ENCODE measurements around the gene RNF128. TPM values are rescaled to one million over a fixed set of nuclear protein-coding genes. Genes with fewer than 3 reads are reported as not detected.

Gene RNF128
- total and polyA plus RNA-seq, 10 of the 15 experiments (the other 5 are each of a cell fraction or from before 2014, with no cell fraction given) = 0.10 TPM; not detected in 9

DNA sequence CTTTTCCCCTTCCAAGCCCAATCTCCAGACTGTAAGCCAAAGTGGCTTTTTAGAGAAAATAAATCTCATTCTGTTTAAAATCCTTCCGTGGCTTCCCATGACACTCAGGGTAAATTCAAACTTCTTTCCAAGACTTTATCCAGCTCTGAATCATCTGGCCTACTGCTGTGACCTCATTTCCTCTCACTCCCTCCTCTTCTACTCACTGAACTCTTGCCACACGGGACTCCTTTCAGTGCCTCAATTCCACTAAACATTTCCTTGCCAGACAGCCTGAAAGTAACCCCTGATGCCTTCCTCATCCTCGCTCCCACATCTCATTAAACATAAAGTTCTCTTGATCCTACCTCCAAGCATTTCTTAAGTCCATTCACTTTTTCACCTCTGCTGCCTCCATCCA lies 27.8 kb upstream of the RNF128 start:
- Histone ChIP-seq H3K4me2 (ENCODE audit: control insufficient read depth, insufficient read depth) (no peak overlapping the region), H3K4me1 (ENCODE audit: control insufficient read depth, insufficient read depth, low read length) (no peaks in the 10 kb centered on the region), H3K9ac (ENCODE audit: control insufficient read depth, insufficient read depth, low read length) (no peak overlapping the region), H3K27ac (ENCODE audit: control insufficient read depth, insufficient read depth) (no peak overlapping the region), H3K27me3 (replicated peaks in 1 of 2; ENCODE audit: control insufficient read depth in 2 of 2, insufficient read depth in 2 of 2, low read length in 1 of 2) (no peaks in the 10 kb centered on the region), H3K79me2 (ENCODE audit: control insufficient read depth, insufficient read depth, low read length) (no peaks in the 10 kb centered on the region), H4K20me1 (ENCODE audit: control insufficient read depth, insufficient read depth) (no peaks in the 10 kb centered on the region), H3K9me3 (replicated peaks; ENCODE audit: control insufficient read depth, insufficient read depth, low read length) (no peaks in the 10 kb centered on the region), H2AFZ (ENCODE audit: control insufficient read depth, low read depth, low read length) (no peak overlapping the region), H3K4me3 (no peak overlapping the region), H3K36me3 (ENCODE audit: control insufficient read depth in 2 of 2, insufficient read depth in 2 of 2, low read length in 1 of 2) (no peaks in the 10 kb centered on the region)
- DNase-seq (ENCODE audit: low read depth, low spot score) (no peak), ATAC-seq (no peak), FAIRE-seq (no peak)
- no TSS peak for BruUV-seq (replicated peaks)
- WGBS (ENCODE audit: insufficient coverage, insufficient replicate concordance, low lambda C conversion rate, missing lambda C conversion rate) = 63% methylated on average over 3 of the region's 3 CpGs
- intact Hi-C loops (cut with micrococcal nuclease; ENCODE audit: unreplicated experiment) = no loop called here
- RAD21 ChIA-PET (ENCODE audit: unreplicated experiment) = no interaction called here
- in situ Hi-C loops (cut with MboI) = no loop called here
- TF ChIP-seq, protein P1, sequence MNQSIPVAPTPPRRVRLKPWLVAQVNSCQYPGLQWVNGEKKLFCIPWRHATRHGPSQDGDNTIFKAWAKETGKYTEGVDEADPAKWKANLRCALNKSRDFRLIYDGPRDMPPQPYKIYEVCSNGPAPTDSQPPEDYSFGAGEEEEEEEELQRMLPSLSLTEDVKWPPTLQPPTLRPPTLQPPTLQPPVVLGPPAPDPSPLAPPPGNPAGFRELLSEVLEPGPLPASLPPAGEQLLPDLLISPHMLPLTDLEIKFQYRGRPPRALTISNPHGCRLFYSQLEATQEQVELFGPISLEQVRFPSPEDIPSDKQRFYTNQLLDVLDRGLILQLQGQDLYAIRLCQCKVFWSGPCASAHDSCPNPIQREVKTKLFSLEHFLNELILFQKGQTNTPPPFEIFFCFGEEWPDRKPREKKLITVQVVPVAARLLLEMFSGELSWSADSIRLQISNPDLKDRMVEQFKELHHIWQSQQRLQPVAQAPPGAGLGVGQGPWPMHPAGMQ (IDR thresholded peaks at IDR 0.05; ENCODE audit: borderline replicate concordance) = no peak
- TF ChIP-seq YBX1 (IDR thresholded peaks at IDR 0.05) = no peak
- TF ChIP-seq CEBPB (IDR thresholded peaks at IDR 0.05; ENCODE audit: borderline replicate concordance in 1 of 2, low read depth in 2 of 2, low read length in 2 of 2) = no peak
- CTCF ChIA-PET = no interaction called here
- POLR2A ChIA-PET = no interaction called here
- SMC1A ChIA-PET (ENCODE audit: uncharacterized antibody, unreplicated experiment) = interaction anchor here (1.4 kb wide), 1 partner anchor 19 kb away, joined by 3 read pairs; no protein-coding TSS in a partner anchor

DNA sequence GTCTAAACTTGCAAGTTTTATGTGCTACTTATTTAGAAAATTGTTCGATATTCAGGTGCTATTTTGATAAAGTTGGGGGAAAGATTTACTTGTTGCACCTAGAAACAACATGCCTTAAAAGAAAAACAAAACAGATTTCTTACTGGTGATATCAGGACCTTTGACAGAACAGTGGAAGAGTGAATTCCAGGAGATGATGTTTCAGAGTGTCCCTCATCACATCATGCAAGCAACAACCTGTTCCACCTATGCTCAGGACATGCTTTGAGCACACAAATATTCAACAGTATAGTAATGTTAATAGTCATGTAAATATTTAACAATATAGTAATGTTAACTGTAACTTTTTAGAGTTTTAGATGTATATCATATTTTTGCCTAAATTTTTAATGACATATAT lies 23.9 kb upstream of the RNF128 start:
- Histone ChIP-seq H3K27ac (ENCODE audit: control insufficient read depth, insufficient read depth) (no peak overlapping the region), H2AFZ (ENCODE audit: control insufficient read depth, low read depth, low read length) (no peak overlapping the region), H3K79me2 (ENCODE audit: control insufficient read depth, insufficient read depth, low read length) (no peaks in the 10 kb centered on the region), H3K9me3 (replicated peaks; ENCODE audit: control insufficient read depth, insufficient read depth, low read length) (no peaks in the 10 kb centered on the region), H3K4me3 (no peak overlapping the region), H3K27me3 (replicated peaks in 1 of 2; ENCODE audit: control insufficient read depth in 2 of 2, insufficient read depth in 2 of 2, low read length in 1 of 2) (no peaks in the 10 kb centered on the region), H3K4me2 (ENCODE audit: control insufficient read depth, insufficient read depth) (no peak overlapping the region), H3K9ac (ENCODE audit: control insufficient read depth, insufficient read depth, low read length) (no peak overlapping the region), H3K4me1 (ENCODE audit: control insufficient read depth, insufficient read depth, low read length) (no peaks in the 10 kb centered on the region), H4K20me1 (ENCODE audit: control insufficient read depth, insufficient read depth) (no peaks in the 10 kb centered on the region), H3K36me3 (ENCODE audit: control insufficient read depth in 2 of 2, insufficient read depth in 2 of 2, low read length in 1 of 2) (no peaks in the 10 kb centered on the region)
- SMC1A ChIA-PET (ENCODE audit: uncharacterized antibody, unreplicated experiment) = no interaction called here
- no peak for ATAC-seq
- no TSS peak for BruUV-seq (replicated peaks)
- in situ Hi-C loops (cut with MboI) (no loop called here), intact Hi-C loops (cut with micrococcal nuclease; ENCODE audit: unreplicated experiment) (no loop called here)
- CTCF ChIA-PET = no interaction called here
- RAD21 ChIA-PET (ENCODE audit: unreplicated experiment) = no interaction called here
- no peak for FAIRE-seq
- POLR2A ChIA-PET = no interaction called here
- 24% methylated on average over 1 of the region's 1 CpG for WGBS (ENCODE audit: insufficient coverage, insufficient replicate concordance, low lambda C conversion rate, missing lambda C conversion rate)
- no peak for DNase-seq (ENCODE audit: low read depth, low spot score)
- TF ChIP-seq NR2C2 (IDR thresholded peaks at IDR 0.05; ENCODE audit: borderline replicate concordance, control insufficient read depth, insufficient read length, low read depth) (no peak), SIX5 (IDR thresholded peaks at IDR 0.05; ENCODE audit: low read depth, low read length, severe bottlenecking) (no peak), TARDBP (IDR thresholded peaks at IDR 0.05; ENCODE audit: borderline replicate concordance) (no peak), POLR2A (IDR thresholded peaks at IDR 0.05; ENCODE audit: low read depth, low read length) (no peak), KLF5 (IDR thresholded peaks at IDR 0.05; ENCODE audit: partially characterized antibody) (no peak), ZNF24 (IDR thresholded peaks at IDR 0.05) (no peak)
- TF ChIP-seq, protein P2, sequence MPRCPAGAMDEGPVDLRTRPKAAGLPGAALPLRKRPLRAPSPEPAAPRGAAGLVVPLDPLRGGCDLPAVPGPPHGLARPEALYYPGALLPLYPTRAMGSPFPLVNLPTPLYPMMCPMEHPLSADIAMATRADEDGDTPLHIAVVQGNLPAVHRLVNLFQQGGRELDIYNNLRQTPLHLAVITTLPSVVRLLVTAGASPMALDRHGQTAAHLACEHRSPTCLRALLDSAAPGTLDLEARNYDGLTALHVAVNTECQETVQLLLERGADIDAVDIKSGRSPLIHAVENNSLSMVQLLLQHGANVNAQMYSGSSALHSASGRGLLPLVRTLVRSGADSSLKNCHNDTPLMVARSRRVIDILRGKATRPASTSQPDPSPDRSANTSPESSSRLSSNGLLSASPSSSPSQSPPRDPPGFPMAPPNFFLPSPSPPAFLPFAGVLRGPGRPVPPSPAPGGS (IDR thresholded peaks at IDR 0.05; ENCODE audit: borderline replicate concordance, insufficient read depth, low read depth, low read length, poor library complexity, severe bottlenecking) = no peak
- TF ChIP-seq, protein P3, sequence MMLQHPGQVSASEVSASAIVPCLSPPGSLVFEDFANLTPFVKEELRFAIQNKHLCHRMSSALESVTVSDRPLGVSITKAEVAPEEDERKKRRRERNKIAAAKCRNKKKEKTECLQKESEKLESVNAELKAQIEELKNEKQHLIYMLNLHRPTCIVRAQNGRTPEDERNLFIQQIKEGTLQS (IDR thresholded peaks at IDR 0.05; ENCODE audit: borderline replicate concordance, extremely low read depth, low read depth, low read length) = no peak

All from GM12878 (cell line).